ENCODE results near the gene PDE4D. TPM values are rescaled to one million over a fixed set of nuclear protein-coding genes. Genes with fewer than 3 reads are reported as not detected.

PDE4D gene
- total RNA-seq, 1 experiment from 2014 or later: 3.6 TPM

- BruUV-seq (replicated peaks): no TSS peak
- DNase-seq (no peak), ATAC-seq (no peak)
- Histone ChIP-seq H3K9ac (ENCODE audit: low read length) (no peak overlapping the region), H3F3A (ENCODE audit: low read length, unreplicated experiment) (no peaks in the 10 kb centered on the region), H3K79me2 (ENCODE audit: low read length) (no peaks in the 10 kb centered on the region), H3K9me2 (replicated peaks; ENCODE audit: low read length) (no peaks in the 10 kb centered on the region), H3K4me1 (ENCODE audit: insufficient read depth, low read length) (no peaks in the 10 kb centered on the region), H3K4me2 (ENCODE audit: low read length) (no peak overlapping the region), H3K36me3 (ENCODE audit: low read depth, low read length) (no peaks in the 10 kb centered on the region), H2AFZ (ENCODE audit: low read length) (no peak overlapping the region), H3K27ac (ENCODE audit: low read length) (no peak overlapping the region), H3K27me3 (ENCODE audit: low read length) (peaks cover 27% of the 10 kb centered on the region), H3K4me3 (ENCODE audit: low read length) (no peak overlapping the region), H3K9me3 (ENCODE audit: low read length) (no peaks in the 10 kb centered on the region), H4K20me1 (ENCODE audit: low read length) (no peaks in the 10 kb centered on the region)
- ChIA-PET CTCF (no interaction called here), POLR2A (ENCODE audit: unreplicated experiment) (interaction anchor here (0.7 kb wide), 1 partner anchor 839 kb away, joined by 3 read pairs; no protein-coding TSS in a partner anchor)
- TF ChIP-seq EZH2phosphoT487 (IDR thresholded peaks at IDR 0.05; ENCODE audit: borderline replicate concordance, low read length) (no peak), EZH2 (IDR thresholded peaks at IDR 0.05; ENCODE audit: low read length, unreplicated experiment) (no peak), CTCF (conservative IDR thresholded peaks at IDR 0.05; ENCODE audit: low read depth, low read length) (no peak)
- intact Hi-C loops (cut with micrococcal nuclease): no loop called here
These were observed 29.7 kb downstream of the PDE4D start for GRCh38 chr5:59863777-59864176.

- H3F3A ChIP-seq (ENCODE audit: low read length, unreplicated experiment): no peaks in the 10 kb centered on the region
- H3K27me3 ChIP-seq (ENCODE audit: low read length): peaks cover 41% of the 10 kb centered on the region
- no peak overlapping the region for H2AFZ ChIP-seq (ENCODE audit: low read length)
- no peaks in the 10 kb centered on the region for H3K9me2 ChIP-seq (replicated peaks; ENCODE audit: low read length)
- H3K4me2 ChIP-seq (ENCODE audit: low read length): no peak overlapping the region
- DNase-seq: no peak
- POLR2A ChIA-PET (ENCODE audit: unreplicated experiment): no interaction called here
- no peak overlapping the region for H3K9ac ChIP-seq (ENCODE audit: low read length)
- H3K36me3 ChIP-seq (ENCODE audit: low read depth, low read length): no peaks in the 10 kb centered on the region
- intact Hi-C loops (cut with micrococcal nuclease): no loop called here
- H3K4me3 ChIP-seq (ENCODE audit: low read length): no peak overlapping the region
- no peak for TF ChIP-seq EZH2phosphoT487 (IDR thresholded peaks at IDR 0.05; ENCODE audit: borderline replicate concordance, low read length)
- no peak for TF ChIP-seq EZH2 (IDR thresholded peaks at IDR 0.05; ENCODE audit: low read length, unreplicated experiment)
- no peak for TF ChIP-seq CTCF (conservative IDR thresholded peaks at IDR 0.05; ENCODE audit: low read depth, low read length)
- CTCF ChIA-PET: no interaction called here
- no peaks in the 10 kb centered on the region for H3K9me3 ChIP-seq (ENCODE audit: low read length)
- no TSS peak for BruUV-seq (replicated peaks)
- H3K79me2 ChIP-seq (ENCODE audit: low read length): no peaks in the 10 kb centered on the region
- H3K27ac ChIP-seq (ENCODE audit: low read length): no peak overlapping the region
- no peaks in the 10 kb centered on the region for H3K4me1 ChIP-seq (ENCODE audit: insufficient read depth, low read length)
- no peaks in the 10 kb centered on the region for H4K20me1 ChIP-seq (ENCODE audit: low read length)
- no peak for ATAC-seq
These were observed 37.2 kb downstream of the PDE4D start for GRCh38 chr5:59856358-59856757.

- H3K9me2 ChIP-seq (replicated peaks; ENCODE audit: low read length): no peaks in the 10 kb centered on the region
- H3K27me3 ChIP-seq (ENCODE audit: low read length): peaks cover 55% of the 10 kb centered on the region
- no peak for ATAC-seq
- H3K9me3 ChIP-seq (ENCODE audit: low read length): no peaks in the 10 kb centered on the region
- H3K9ac ChIP-seq (ENCODE audit: low read length): no peak overlapping the region
- ChIA-PET CTCF (no interaction called here), POLR2A (ENCODE audit: unreplicated experiment) (no interaction called here)
- H3K27ac ChIP-seq (ENCODE audit: low read length): no peak overlapping the region
- no peak for TF ChIP-seq EZH2phosphoT487 (IDR thresholded peaks at IDR 0.05; ENCODE audit: borderline replicate concordance, low read length)
- TF ChIP-seq CTCF (conservative IDR thresholded peaks at IDR 0.05; ENCODE audit: low read depth, low read length): no peak
- TF ChIP-seq EZH2 (IDR thresholded peaks at IDR 0.05; ENCODE audit: low read length, unreplicated experiment): no peak
- H3K4me2 ChIP-seq (ENCODE audit: low read length): no peak overlapping the region
- H3K79me2 ChIP-seq (ENCODE audit: low read length): no peaks in the 10 kb centered on the region
- no peak for DNase-seq
- no peaks in the 10 kb centered on the region for H3F3A ChIP-seq (ENCODE audit: low read length, unreplicated experiment)
- no peak overlapping the region for H2AFZ ChIP-seq (ENCODE audit: low read length)
- H3K4me3 ChIP-seq (ENCODE audit: low read length): no peak overlapping the region
- no peaks in the 10 kb centered on the region for H3K36me3 ChIP-seq (ENCODE audit: low read depth, low read length)
- BruUV-seq (replicated peaks): no TSS peak
- intact Hi-C loops (cut with micrococcal nuclease): no loop called here
- H3K4me1 ChIP-seq (ENCODE audit: insufficient read depth, low read length): no peaks in the 10 kb centered on the region
- H4K20me1 ChIP-seq (ENCODE audit: low read length): no peaks in the 10 kb centered on the region
These were observed 42.8 kb downstream of the PDE4D start for GRCh38 chr5:59850766-59851165.
